GM18909 (cell line): Measurements from ENCODE around the gene CTBP2.
"Not testable (repeated sequence)": the region's sequence is repeated elsewhere in the genome, so short reads cannot be mapped to it uniquely, and the experiment has no call there.

Source experiments
- ATAC-seq: cut with Tn5 transposase; IDR thresholded peaks from one replicate; pipeline ENCODE4 v1.9.1; 2021; ENCODE audit warnings: mild to moderate bottlenecking; ENCODE audit not compliant: unreplicated experiment, poor library complexity

Gene CTBP2

DNA sequence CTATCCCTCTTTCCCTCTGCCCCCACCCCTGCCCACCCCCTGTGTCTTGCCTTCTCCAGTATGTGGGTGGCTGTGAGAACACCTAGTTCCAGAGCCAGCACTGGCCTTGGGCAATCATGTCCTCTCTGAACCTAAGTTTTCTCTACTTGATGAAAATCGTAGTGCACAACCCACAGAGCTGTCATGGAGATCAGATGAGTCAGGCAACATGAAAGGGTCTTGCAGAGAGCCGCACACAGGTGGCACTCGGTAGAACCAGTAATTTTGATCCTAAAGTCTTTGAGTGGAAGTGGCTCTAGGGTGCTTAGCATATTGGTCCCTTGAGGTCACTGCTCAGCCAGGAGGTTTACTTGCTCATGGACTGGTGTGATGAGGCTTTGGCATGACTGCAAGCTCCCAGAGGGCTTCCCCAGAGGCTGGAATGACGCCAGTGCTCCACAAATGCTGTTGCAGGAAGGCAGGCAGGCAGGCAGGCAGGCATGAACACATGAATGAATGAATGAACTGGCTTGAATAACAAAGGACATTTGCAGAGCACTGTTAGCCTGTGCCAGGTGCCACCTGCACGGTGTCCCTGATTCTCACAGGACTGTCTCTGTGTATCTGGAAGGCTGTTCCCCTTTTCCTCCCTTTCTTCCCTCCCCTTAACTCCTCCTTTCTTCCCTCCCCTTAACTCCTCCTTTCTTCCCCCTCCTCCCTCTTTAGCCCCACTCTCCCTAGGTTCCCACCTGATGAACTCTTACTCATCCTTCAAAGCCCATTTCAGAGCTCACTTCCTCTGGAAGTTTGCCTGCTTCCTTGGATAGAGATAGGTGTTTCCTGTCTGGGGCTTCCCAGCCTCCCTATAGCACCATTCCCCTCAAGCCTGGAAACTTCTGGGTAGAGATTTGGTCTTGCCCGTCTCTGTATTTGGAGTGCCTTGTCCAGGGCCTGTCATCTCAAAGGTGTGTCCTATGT, 27.2 kb upstream of the CTBP2 start:
- ATAC-seq, result no peak

DNA sequence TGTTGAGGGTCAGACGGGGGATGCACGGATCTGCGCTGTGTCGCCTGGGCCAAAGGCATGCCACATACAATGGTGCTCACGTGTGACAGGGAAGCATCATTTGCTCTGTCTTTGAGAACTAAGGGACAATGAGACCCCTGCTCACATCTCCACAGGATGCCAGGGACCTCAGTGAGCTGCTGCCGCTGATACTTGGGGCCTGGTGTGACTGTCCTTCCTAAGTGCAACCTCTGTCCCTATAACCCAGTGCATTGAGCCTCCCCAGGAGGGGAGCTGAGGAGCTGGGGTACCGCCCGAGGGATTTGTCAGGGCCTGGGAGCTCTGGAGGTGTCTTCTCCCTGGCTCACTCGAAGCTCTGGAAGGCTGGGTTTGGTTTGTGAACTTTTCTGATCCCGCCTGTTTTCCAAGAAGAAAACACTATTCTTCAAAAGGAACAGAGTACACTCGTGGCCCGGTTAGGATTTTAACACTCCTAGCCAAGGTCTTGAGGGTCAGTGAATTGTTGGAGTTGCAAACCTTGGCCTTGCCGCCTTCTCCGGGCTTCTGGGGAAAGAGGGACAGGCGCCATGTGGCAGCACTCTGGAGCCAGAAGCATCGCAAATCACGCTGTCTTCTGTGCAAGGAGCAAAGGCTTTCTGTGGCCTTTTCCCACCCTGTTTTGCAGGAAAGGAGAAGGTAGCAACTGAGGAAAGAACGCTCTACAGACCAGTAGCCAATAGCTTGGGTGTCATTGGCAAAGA, 26.2 kb upstream of the CTBP2 start:
- ATAC-seq, result no peak

- ATAC-seq, result not testable (repeated sequence)
These were observed 18.7 kb upstream of the CTBP2 start for GRCh38 chr10:125179107-125179506.

DNA sequence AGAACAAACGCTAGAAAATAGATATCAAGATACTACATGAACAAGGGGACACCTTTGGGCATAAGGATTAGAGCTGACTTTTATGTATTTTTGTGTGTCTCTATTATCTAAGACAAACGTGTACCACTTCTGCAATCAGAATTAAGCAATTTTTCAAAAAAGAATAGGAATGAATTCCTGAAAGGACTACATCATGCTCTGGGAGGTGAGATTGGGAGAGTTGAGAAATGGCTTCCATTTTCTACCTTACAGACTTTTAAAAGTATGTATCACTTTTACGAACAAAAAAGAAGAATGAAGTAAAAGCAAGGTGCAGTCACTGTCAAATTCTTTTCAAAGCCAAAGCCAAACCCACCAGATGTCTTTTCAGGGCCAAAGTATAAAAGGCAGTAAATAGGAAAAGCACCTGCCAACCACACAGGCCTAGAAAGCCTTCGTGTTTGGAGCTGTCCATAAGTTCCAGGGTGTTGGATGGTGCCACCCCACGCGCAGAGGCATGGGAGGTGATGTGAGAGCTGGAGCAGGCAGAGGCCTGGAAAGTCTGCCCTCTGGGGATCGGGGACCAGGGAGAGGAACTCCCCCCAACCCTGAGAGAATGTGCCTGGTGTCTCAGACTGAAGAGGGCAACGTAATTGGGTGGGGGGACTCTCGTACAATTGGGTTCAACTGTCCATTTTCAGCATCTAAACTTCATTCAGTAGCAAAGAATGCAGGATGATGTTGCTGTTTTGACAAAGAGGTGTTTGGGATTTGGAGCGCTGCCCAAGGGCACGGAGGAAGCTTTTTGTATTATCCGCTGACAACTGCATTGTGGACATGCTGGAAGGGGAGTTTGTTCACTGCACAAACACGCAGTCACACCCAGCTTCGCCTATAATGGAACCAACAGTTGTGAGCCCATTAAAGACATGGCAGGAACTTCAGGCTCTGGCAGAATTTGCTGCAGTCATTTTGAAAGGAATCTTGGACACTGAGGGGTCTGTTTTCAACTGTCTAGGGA, 17.6 kb upstream of the CTBP2 start:
- ATAC-seq, result no peak

DNA sequence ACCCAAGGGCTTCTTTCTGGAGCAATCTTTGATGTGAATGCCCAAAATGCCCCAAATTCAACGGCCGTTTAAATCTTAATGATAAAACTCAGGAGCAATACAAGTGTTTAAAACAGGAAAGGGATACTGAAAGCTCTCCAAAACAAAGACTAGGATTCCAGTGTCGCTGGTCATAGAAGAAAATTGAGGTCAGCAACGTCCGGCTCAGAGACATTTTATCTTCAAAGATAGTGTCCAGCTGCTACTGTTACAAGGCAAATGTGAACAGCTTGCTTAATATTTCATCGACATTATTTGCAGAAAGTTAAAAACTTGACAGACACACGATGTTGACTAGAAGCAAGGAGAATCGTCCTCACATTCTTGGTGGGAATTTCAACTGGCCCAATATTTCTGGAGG, 15.4 kb upstream of the CTBP2 start:
- ATAC-seq, result no peak

DNA sequence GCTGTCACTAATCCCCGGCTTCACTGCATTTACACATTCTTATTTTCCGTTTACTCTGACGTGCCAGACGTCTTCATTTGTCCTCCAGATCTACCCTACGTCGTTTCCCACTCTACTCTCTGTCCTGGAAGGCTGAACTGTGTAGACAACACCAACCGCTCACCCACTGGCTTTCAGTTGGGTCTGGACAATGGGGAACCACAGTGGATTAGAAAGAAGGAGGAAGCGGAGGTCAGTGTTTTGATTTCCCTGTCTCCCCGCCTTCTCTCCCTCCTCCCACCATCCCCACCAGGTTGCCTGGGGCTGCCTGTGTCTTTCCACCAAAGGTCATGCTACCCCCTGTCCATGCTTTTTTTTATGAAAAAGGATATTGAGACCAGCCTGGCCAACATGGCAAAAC, 14.0 kb upstream of the CTBP2 start:
- no peak for ATAC-seq

DNA sequence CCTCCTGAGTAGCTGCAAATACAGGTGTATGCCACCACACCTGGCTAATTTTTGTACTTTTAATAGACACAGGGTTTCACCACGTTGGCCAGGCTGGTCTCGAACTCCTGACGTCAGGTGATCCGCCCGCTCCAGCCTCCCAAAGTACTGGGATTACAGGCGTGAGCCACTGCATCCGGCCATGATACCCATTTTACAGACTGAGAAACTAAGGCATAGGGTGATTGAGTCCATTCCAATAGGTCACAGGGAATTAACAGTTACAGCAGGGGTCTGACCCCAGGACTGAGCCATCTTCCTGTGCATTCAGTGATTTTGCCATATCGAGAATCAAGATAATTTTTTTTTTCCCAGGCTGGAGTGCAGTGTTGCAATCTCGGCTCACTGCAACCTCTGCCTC, 12.3 kb upstream of the CTBP2 start:
- no peak for ATAC-seq

- ATAC-seq, result no peak
These were observed 11.3 kb upstream of the CTBP2 start for GRCh38 chr10:125171402-125172306.

- no peak for ATAC-seq
These were observed 9.6 kb upstream of the CTBP2 start for GRCh38 chr10:125169915-125170314.

DNA sequence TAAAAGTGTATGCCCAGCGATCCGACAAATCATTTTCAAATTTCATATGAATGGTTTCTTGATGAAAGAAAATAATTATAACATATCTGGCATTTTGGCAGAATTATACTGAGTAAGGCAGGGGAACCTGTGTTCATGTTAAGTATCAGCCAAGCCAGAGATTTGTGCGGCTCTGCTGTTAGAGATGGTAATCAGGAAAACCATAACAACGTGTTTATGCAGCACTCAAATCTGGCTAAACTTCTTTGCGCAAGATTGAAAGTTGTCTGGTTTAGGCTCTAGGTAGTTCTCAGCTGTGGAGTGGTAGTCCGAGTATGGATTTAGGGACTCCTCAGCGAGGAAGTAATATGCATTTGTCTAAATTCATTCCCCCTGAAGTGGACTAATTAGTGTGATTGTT, 8.9 kb upstream of the CTBP2 start:
- ATAC-seq, result no peak

- no peak for ATAC-seq
These were observed 6.3 kb upstream of the CTBP2 start for GRCh38 chr10:125166658-125167057.

- no peak for ATAC-seq
These were observed 5.5 kb upstream of the CTBP2 start for GRCh38 chr10:125165584-125166573.

- ATAC-seq, result no peak
These were observed 4.1 kb upstream of the CTBP2 start for GRCh38 chr10:125164421-125164820.

DNA sequence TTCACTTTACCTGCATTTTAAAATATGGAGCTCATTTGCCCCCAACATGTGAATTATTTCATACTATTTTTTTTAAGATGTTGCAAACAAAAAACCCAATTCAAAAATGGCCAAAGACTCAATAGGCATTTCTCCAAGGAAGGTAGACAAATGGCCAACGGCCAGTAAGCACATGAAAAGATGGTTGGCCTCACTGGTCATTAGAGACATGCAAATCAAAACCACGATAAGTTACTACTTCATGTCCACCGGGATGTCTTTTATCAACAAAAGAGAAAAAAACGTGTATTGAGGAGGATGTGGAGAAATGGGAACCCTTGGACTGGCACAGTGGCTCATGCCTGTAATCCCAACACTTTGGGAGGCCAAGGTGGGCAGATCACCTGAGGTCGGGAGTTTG, 3.4 kb upstream of the CTBP2 start:
- ATAC-seq, result no peak

- not testable (repeated sequence) for ATAC-seq
These were observed 2.9 kb upstream of the CTBP2 start for GRCh38 chr10:125163312-125163711.

- no peak for ATAC-seq
These were observed 2.0 kb upstream of the CTBP2 start for GRCh38 chr10:125162120-125162931.

DNA sequence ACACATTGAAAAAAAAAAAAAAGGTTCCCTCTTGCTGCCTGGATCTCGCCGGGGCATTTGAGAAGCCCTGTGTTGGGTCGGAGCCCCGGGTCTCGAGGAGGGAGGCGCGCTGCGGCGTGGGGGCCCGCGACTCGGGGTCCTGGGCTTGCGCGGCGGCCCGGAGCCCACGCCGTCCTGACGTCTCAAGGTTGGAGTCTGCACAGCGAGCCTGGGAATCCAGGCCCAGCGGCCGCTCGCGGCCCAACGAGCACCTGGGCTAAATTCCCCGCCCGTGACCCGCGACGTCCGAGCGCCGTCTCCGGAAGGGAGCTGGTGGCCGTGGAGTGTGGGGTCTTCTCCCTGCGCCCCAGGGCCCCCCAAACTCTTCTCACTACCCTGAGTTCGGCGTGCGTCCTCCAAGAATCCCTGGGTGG, 1.4 kb upstream of the CTBP2 start:
- ATAC-seq, result no peak
